AG09309 (cell line): ENCODE results near the gene SLC49A3.
"Not testable (repeated sequence)": the region's sequence is repeated elsewhere in the genome, so short reads cannot be mapped to it uniquely, and the experiment has no call there.

Experiments used
- DNase-seq: peaks from one replicate; pipeline ENCODE4 v3.0.0-alpha.2; 2010; ENCODE audit warnings: low read depth
- H3K4me3 ChIP-seq: 2 replicates; pipeline ENCODE4 v1.5.1; 2011; ENCODE audit warnings: mild to moderate bottlenecking, low read depth, low read length, moderate library complexity; ENCODE audit not compliant: control insufficient read depth
- TF ChIP-seq, protein P1 (sequence below): IDR thresholded peaks from 2 replicates; pipeline ENCODE4 v1.5.1; 2011; ENCODE audit warnings: mild to moderate bottlenecking, low read depth, low read length, inconsistent platforms; ENCODE audit not compliant: insufficient read depth, control insufficient read depth; ENCODE audit errors: missing control alignments

The SLC49A3 gene

GRCh38 chr4:706834-707598 lies 18.1 kb upstream of the SLC49A3 start:
- no peak for DNase-seq
- peak overlapping the region; percentile 96 for H3K4me3 ChIP-seq
- TF ChIP-seq, protein P1, sequence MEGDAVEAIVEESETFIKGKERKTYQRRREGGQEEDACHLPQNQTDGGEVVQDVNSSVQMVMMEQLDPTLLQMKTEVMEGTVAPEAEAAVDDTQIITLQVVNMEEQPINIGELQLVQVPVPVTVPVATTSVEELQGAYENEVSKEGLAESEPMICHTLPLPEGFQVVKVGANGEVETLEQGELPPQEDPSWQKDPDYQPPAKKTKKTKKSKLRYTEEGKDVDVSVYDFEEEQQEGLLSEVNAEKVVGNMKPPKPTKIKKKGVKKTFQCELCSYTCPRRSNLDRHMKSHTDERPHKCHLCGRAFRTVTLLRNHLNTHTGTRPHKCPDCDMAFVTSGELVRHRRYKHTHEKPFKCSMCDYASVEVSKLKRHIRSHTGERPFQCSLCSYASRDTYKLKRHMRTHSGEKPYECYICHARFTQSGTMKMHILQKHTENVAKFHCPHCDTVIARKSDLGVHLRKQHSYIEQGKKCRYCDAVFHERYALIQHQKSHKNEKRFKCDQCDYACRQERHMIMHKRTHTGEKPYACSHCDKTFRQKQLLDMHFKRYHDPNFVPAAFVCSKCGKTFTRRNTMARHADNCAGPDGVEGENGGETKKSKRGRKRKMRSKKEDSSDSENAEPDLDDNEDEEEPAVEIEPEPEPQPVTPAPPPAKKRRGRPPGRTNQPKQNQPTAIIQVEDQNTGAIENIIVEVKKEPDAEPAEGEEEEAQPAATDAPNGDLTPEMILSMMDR: no peak

DNA sequence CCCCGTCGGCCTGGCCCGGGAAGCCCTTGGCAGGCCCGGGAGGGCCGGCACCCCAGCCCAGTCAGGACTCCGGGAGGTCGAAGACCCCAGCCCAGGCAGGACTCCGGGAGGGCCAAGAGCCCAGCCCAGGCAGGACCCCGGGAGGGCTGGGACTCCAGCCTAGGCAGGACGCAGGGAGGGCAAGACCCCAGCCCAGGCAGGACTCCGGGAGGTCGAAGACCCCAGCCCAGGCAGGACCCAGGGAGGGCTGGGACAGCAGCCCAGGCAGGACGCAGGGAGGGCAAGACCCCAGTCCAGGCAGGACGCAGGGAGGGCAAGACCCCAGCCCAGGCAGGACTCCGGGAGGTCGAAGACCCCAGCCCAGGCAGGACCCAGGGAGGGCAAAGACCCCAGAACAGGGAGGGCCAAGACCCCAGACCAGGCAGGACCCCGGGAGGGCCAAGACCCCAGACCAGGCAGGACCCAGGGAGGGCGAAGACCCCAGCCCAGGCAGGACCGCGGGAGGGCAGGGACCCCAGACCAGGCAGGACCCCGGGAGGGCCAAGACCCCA lies 17.2 kb upstream of the SLC49A3 start:
- H3K4me3 ChIP-seq: peak overlapping the region; percentile 96
- DNase-seq: not testable (repeated sequence)

DNA sequence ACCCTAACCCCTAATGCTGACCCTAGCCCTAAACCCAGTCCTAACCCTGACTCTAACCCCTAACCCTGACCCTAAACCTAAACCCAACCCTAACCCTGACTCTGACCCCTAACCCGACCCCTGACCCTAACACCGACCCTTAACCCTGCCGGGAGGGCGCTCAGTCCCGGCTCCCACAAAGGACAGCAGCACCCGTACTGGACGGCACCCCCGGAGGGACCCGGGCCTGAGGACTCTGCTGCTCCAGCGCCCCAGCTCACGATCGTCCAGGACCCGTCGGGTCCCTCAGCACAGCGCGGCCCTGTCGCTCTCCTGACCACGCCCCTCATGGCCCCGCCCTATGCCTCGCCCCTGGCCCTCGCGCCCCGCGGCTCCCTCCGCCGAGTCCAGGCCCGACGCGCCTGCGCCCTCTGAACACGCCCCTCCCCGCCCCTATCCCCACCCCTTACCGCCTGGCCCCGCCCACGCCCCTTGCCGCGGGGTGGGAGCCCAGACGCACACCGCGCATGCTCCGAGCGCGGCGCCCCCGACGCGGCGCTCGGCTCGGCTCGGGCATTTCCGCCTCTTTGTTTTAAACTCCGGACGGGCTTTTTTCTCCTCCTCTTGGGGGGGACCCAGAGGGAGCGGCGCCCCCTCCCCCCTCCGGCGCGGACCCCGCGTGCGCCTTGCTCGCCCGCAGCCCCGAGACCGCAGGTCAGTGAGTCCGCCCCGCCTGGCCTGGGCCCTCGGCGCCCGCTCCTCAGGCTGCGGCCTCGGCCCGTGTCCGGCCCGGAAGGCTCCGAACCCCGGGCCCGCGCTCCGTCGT lies 16.5 kb upstream of the SLC49A3 start, which contains the start of gene PCGF3:
Gene PCGF3, plus strand, starts transcription at position 555 of the 805 bp plus-strand sequence. CDS start 27,849 bp downstream, outside the sequence.
- H3K4me3 ChIP-seq: peak within 1 kb of the TSS; percentile 96
- DNase-seq: peak; percentile 67
- TF ChIP-seq, protein P1: no peak

DNA sequence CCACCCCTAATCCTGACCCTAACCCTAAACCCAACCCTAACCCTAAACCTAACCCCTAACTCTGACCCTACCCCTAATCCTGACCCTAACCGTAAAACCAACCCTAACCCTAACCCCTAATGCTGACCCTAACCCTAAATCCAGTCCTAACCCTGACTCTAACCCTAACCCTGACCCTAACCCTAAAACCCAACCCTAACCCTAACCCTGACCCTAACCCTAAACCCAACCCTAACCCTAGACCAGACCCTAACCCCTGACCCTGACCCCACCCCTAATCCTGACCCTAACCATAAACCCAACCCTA lies 16.0 kb upstream of the SLC49A3 start:
- TF ChIP-seq, protein P1: no peak
- peak overlapping the region; percentile 51 for H3K4me3 ChIP-seq
- DNase-seq: no peak

DNA sequence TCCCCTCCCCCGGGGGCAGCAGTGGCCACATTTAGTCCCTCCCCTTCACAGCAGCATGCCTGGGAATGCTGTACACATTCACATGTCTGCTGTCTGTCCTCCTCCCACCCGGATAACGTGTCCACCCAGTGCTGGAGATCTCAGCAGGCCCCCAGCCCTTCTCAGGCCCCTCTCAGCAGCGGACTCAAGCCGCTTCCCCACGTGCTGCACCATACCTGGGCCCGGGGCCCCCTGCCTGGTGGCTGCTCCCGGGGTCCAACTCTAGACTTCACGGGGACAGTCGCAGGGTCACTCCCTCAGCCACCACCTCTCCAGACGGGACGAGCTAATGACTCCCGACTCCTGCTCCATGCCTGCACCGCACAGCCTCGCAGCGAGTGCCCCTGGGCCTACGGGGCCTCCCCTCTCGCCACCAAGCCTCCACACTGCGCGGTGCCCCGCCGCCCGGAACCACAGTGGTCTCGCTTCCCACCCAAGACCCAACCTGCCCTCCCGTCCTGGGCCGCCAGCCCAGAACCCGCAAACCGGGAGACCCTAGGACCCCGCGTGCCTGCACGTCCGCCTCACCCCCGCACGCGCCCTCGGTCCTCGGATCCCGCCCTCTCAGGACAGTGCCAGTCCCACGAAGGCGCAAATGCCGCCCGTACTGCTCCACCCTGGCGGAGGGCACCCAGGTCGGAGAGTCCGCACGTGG lies 15.4 kb upstream of the SLC49A3 start:
- TF ChIP-seq, protein P1: no peak
- DNase-seq: no peak
- H3K4me3 ChIP-seq: no peak overlapping the region

GRCh38 chr4:703336-704197 lies 14.6 kb upstream of the SLC49A3 start:
- TF ChIP-seq, protein P1: no peak
- no peak for DNase-seq

More at GRCh38 chr4:703336-704197, 14.6 kb upstream of the SLC49A3 start:
- H3K4me3 ChIP-seq: no peak overlapping the region
